ENCODE results near the gene DLGAP4.
"Not testable (repeated sequence)": the region's sequence is repeated elsewhere in the genome, so short reads cannot be mapped to it uniquely, and the experiment has no call there.

The DLGAP4 gene

DNA sequence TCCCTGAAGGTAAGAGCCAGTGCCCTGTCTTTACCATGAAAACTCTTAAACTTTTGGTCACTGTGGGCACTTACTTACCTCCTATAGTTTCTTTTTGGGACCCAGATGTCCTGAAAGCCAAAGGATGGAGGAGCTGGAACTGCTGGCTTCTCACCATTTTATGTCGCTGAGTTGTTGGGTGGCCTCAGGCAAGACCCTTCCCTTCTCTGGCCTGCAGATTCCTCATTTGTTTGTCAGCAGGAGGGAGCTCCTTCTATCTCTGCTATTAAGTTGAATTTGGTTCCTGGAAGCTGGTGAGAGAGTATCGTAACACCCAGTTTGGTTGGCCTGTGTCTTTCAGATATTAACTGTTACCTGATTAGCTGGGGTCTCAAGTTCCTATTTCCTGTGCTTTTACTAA, 167.0 kb downstream of the DLGAP4 start:
- TF ChIP-seq, protein P1, sequence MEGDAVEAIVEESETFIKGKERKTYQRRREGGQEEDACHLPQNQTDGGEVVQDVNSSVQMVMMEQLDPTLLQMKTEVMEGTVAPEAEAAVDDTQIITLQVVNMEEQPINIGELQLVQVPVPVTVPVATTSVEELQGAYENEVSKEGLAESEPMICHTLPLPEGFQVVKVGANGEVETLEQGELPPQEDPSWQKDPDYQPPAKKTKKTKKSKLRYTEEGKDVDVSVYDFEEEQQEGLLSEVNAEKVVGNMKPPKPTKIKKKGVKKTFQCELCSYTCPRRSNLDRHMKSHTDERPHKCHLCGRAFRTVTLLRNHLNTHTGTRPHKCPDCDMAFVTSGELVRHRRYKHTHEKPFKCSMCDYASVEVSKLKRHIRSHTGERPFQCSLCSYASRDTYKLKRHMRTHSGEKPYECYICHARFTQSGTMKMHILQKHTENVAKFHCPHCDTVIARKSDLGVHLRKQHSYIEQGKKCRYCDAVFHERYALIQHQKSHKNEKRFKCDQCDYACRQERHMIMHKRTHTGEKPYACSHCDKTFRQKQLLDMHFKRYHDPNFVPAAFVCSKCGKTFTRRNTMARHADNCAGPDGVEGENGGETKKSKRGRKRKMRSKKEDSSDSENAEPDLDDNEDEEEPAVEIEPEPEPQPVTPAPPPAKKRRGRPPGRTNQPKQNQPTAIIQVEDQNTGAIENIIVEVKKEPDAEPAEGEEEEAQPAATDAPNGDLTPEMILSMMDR (IDR thresholded peaks at IDR 0.05; ENCODE audit: insufficient read depth, low read length, missing control alignments) = no peak
- H3K4me3 ChIP-seq (ENCODE audit: low read depth, low read length) = no peak overlapping the region
- no peak for DNase-seq (ENCODE audit: low read depth, low spot score)
- ChIA-PET POLR2A (interaction anchor here (0.5 kb wide), 1 partner anchor 47 kb away, joined by 5 read pairs; no protein-coding TSS in a partner anchor), CTCF (interaction anchor here (0.8 to 2.1 kb wide), 5 partner anchors 9 to 271 kb away, joined by 3 to 7 read pairs (median 4); no protein-coding TSS in a partner anchor)

DNA sequence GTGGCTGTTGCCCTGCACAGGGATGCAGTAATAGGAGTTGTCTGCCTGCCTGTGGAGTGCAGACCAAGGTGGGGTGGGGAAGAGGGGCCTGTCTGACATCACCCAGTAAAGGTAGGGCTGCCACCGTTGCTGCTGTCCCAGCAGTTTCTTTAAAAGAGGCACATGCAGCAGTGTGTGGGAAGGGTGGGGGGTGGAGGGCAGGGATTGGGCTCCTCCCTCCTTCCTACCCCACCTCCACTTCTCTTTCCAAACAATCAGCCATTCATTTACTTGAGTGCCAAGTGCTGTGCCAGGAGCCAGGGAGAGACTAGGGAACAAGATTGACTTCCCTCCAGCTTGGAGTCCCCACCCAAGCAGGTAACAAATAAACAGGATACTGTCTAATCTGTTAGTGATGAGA, 168.4 kb downstream of the DLGAP4 start:
- POLR2A ChIA-PET = no interaction called here
- CTCF ChIA-PET = interaction anchor here (1.7 kb wide), 1 partner anchor 69 kb away, joined by 4 read pairs; no protein-coding TSS in a partner anchor
- DNase-seq (ENCODE audit: low read depth, low spot score) = no peak
- H3K4me3 ChIP-seq (ENCODE audit: low read depth, low read length) = no peak overlapping the region
- TF ChIP-seq, protein P1 (IDR thresholded peaks at IDR 0.05; ENCODE audit: insufficient read depth, low read length, missing control alignments) = no peak

DNA sequence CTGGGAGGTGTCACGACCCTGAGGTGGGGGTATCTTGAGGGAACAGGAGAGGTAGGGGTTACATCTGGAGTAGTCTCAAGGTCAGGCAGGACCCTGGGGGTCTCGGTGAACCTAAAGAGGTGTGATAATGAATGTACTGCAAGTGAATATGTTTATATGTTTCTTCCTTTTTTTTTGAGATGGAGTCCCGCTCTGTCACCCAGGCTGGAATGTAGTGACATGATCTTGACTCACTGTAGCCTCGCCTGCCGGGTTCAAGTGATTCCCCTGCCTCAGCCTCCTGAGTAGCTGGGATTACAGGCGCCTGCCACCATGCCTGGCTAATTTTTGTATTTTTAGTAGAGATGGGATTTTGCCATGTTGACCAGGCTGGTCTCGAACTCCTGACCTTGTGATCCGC, 168.9 kb downstream of the DLGAP4 start:
- DNase-seq (ENCODE audit: low read depth, low spot score); CTCF ChIA-PET; H3K4me3 ChIP-seq (ENCODE audit: low read depth, low read length); POLR2A ChIA-PET: not testable (repeated sequence)

GRCh38 chr20:36477475-36477874, 171.3 kb downstream of the DLGAP4 start:
- ChIA-PET CTCF (interaction anchor here (1.0 to 1.9 kb wide), 5 partner anchors 9 to 29 kb away, joined by 3 to 5 read pairs (median 4); no protein-coding TSS in a partner anchor), POLR2A (interaction anchor here (1.6 kb wide), 1 partner anchor 12 kb away, joined by 5 read pairs; no protein-coding TSS in a partner anchor)
- no peak for DNase-seq (ENCODE audit: low read depth, low spot score)
- TF ChIP-seq, protein P1 (IDR thresholded peaks at IDR 0.05; ENCODE audit: insufficient read depth, low read length, missing control alignments) = no peak
- H3K4me3 ChIP-seq (ENCODE audit: low read depth, low read length) = no peak overlapping the region

DNA sequence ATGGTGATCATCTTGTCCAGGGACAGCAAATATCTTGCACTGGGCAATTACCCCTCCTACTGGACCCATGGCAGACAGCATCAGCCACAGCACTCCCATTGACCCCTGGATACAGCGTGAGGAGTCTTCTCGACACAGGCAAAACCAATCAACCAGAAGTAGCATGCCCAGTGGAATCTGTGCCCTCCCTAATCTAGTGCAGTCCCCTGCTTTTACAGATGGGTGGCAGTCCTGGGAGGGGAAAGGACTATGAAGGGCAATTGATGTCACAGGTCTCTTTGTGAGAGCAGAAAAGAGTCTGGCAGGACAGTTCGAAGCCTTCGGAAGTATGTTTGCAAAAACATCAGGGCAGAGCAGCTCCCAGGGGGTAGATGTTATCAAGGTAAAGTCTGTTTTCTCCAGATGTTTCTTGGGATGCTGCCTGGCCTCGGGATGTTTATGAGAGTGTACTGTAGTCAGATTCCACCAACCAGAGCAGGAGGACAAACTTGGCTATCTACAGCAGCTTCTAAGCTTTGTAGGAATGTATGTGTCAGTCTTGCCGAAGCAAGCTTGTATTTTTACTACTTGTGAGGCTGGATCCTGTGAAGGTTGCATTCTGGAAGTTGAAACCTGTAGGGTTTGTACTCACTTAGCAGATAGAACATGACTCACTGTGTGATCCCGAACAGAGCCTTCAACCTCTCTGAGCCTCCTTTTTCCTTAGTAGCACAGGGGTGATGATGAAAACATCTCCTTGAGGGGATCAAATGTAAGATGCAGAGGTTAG, 172.2 kb downstream of the DLGAP4 start:
- no peak overlapping the region for H3K4me3 ChIP-seq (ENCODE audit: low read depth, low read length)
- TF ChIP-seq, protein P1 (IDR thresholded peaks at IDR 0.05; ENCODE audit: insufficient read depth, low read length, missing control alignments) = no peak
- POLR2A ChIA-PET = interaction anchor here (1.6 kb wide), 1 partner anchor 13 kb away, joined by 5 read pairs; no protein-coding TSS in a partner anchor
- CTCF ChIA-PET = interaction anchor here (1.0 to 1.9 kb wide), 4 partner anchors 10 to 28 kb away, joined by 3 to 5 read pairs (median 4); no protein-coding TSS in a partner anchor
- DNase-seq (ENCODE audit: low read depth, low spot score) = no peak

DNA sequence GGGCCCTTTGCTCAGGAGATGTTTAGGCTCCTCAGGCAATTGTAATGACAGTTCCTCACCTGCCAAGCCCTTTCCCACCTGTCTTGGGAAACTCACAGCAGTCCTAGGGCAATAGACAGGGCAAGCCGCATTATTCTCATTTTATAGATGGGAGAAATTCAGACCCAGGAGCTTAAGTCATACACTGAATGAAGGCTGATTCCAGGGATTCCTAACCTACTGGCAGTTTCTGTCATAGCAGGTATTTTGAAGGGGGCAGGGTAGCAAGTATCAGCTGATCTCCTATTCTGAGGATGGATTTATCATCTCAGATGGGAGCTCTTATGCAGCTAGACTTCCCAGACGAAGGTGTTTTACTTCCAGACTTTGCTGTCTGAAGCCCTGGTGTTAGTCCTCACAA, 173.8 kb downstream of the DLGAP4 start:
- ChIA-PET POLR2A (no interaction called here), CTCF (interaction anchor here (1.1 to 1.7 kb wide), 3 partner anchors 12 to 38 kb away, joined by 3 to 5 read pairs (median 3); no protein-coding TSS in a partner anchor)
- DNase-seq (ENCODE audit: low read depth, low spot score) = no peak
- H3K4me3 ChIP-seq (ENCODE audit: low read depth, low read length) = no peak overlapping the region
- TF ChIP-seq, protein P1 (IDR thresholded peaks at IDR 0.05; ENCODE audit: insufficient read depth, low read length, missing control alignments) = no peak

Measured in AG04449 (cell line).